ENCODE results near the gene UNC5A.
A peak's percentile ranks its signal among the peaks of the same experiment; 100 is the strongest.

The UNC5A gene

DNA sequence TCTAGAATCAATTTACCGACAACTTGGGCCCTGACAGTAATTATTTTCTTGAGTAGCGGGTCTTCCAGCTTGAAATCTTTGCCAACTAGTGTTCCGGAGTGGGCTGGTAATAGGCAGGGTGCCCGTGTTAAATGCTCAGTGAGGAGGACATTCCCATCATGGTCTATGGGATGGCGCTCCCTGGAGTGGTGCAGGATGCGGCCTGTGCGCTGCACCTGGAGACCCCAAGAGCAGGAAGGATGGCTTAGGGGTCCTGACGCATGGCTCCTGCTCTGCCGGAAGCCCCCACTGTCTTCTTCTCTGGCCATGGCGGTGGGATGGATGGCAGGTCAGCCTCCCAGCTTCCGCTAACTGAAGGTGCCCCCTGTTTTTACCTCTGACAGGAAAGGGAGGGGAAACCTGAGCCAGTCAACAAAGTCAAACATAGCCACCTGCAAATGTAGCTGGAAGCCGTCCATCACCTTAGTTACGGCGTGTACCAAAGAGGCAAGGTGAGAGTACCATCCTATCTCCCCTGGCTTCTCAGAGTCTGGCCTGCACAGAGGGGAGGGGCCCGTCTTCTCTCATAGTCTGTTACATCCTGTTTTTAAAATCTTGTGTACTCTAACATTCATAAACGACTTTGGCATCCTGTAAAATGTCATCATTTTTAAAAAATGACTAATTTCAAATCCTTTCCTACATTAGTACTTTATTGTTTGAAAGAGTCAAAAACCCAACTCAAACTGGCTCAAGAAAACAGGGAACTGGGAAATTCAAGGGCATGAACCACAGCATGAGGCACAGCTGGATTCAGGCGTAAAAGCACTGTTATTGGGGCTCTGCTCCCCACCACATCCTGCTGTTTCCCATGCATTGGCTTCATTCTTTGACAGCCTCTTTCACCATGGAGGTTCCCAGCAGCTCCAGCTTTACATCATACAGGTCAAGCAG, 28.5 kb upstream of the UNC5A start:
- no peak for DNase-seq

DNA sequence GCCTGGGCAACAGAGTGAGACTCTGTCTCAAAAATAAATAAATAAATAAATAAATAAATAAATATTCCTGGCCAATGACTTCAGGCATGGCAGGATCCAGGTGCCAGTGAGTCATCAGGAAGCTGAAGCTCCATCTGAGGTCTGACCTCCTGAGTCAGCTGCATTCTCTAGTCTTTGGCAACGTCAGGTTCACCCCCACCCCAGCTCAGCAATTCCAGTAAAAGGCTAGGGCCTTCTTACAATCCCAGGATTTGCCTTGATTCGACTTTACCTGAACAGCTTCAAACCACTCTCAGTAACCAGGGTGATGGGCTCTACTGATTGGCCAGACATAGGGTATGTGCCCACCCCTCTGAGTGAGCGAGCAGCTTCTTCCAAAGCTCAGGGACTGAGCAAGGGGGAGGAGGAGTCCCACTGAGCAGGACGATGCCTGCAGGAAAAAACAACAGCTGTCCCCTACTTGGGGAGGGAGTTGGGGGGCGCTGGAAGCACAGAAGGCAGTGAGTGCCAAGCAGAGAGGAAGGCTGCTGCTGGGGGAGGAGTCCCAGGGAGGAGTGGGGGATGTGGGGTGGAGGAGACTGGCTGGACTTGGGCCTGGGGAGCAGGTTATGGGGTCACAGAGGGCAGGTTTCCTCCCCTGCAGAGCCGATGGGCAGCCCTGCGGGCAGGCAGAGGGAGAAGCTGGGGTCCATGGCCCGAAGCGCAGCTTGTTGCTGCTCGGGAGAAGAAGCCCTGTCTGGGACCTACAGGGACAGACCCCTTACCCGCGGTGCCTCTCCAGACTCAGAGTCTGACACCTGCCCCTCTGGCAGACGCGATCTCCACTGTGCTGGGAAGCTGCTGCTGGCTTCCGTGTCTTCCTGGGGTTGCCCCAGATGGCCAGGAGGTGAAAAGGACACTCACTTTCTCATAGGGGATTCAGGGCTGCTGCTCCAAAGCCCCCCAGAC, 25.9 kb upstream of the UNC5A start:
- no peak for DNase-seq

DNA sequence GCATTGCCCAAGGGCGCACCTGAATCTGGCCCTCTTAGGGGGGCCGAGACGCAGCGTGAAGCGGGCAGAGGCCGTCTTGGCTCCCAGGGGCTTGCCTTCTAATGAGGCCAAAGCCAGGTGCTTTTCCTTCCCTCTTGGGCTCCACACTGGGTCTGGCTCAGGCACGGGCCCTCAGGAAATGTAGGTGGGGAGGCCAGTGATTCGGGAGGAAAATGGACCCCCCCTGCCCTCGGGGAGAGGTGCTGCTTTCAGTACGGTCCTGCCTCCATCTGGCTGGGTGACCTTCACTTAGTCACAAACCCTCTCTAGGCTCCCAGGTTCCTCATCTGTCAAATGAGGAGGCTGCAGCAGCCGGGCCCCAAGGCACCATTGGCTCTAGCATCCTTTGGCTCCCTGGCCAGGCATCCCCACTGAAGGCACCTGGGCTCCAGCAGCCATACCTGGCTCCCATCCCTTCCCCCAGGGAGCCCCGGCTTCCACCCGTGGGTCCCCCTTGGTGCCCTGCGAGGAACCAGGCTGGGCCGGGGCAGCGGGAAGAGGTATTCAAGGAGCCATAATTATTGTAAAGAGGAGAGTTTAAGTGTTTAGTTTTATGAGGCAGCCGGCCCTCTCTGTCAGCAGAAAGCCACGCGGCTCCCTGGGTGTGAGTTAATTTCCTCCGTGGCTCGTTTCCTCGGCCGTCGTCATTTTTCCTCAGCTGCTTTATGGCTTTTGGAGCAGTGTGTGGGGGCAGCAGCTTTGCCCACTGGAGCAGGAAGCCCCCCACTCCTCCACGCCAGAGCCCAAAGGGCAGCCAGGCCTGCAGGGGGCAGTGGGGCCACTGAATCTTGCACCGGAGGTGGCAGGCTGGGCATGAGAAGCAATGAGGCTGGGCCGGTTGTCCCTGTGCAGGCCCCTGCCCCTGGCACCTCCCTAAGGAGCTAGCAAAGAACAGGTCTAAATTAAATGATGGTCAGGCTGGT, 24.9 kb upstream of the UNC5A start:
- DNase-seq = no peak

DNA sequence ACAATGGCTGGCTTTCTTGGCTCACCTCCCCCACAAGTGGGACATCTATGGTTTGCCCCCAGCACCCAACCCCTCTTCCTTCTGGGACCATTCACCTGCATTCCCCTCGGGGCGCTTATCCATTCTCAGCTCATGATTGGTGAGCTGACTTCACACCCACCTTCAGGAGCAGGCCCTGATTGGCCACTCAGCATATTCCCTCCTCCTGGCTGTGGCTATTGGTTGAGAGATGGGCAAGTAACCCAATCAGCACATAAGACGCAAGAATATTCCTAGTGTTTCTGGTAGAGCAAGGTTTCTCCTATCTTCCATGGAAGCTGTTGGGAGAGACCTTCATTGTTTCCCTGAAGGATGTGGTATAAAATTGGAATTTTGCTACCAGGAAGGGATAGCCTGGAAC, 22.7 kb upstream of the UNC5A start:
- no peak for DNase-seq

DNA sequence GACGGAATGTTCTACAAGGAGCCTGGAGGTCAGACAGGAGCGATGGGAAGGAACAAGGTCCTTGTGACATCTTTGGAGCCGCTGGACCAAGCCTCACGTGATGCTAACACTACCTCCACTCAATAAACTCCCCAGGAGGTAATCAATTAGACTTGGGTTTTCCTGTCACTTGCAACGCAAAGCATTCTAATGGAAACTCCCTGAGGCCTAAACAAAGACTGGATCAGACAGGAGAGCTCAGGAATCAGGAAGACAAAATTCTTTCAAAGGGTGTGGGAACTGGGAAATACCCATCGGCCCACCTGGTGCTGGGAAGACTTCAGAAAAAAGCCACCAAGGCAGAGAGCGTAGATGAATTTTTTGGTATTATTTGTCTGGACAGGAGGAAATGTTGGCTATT, 22.3 kb upstream of the UNC5A start:
- DNase-seq = no peak

DNA sequence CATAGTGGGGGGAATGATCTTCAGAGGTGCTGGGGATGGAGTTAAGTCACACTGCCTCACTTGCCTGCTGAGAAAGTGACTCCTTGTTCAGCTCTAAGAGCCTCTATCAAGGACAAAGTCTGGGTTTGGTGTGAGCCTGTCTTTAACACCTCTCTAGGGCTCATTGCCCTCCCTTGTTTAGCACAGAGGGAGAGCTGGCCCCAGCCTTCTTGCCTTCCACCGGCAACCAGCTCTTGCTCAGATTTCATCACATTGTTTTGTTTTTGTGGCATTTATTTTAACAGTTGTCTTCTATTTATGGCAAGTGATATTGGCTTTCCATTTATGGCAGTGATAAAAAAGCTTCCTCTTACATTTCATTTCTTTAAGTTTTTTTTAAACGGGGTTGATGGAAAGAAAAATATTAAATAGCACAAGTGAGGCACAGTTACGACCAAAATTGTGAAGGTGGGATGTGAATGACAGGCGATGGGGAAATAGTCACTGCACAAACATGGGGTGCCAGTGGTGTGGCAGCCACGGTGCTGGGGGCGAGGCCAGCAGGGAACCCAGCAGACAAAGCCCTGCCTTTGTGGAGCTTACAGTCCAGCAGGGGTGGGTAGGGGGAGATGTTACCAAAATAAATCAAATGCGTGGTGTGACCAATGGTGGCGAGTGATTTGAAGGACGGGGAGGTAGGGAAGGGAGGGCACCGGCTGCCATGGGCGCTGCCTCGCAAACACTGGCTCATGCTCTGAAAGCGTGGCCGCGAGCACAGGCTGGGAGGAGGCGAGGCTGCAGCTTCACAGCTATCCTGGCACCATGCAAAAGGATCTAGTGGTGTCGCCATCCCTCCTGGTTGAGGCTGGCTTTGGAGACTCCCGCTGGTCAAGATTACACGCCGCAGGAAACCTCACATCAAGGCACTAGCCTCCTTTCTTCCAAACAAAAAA, 21.2 kb upstream of the UNC5A start:
- DNase-seq = no peak

DNA sequence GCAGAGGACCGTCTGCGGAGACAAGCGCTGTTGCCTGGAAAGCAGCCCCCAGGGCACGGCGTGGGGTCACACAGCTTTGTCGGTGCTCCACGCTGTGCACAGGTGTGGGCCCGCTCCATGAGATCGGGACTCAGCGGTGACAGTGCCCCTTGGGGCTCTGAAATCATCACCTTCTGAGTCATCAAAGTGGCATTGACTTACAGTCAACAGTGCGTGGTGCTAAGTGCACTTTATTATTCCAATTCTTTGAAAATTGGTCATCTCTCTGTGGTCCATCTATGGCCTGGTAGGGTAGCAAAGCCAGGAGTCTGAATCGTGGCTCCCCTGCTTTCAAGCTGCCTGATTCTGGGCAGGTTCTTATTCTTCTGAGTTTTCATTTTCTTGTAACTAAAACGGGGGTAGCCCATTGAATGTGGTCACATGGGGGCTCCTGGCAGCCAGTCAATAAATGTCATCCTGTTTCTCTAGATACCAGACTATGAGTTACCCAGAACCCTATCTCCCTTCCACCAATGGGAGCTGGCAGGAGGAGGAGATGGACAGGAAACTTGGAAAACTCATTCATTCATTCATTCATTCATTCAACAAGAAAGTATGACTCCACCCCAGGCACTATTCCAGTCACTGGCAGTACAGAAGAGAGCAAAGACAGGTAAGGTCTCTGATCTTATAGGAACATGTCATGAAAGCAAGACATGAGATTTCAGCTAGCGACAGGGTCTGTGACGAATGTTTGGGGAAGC, 20.3 kb upstream of the UNC5A start:
- DNase-seq = no peak

DNA sequence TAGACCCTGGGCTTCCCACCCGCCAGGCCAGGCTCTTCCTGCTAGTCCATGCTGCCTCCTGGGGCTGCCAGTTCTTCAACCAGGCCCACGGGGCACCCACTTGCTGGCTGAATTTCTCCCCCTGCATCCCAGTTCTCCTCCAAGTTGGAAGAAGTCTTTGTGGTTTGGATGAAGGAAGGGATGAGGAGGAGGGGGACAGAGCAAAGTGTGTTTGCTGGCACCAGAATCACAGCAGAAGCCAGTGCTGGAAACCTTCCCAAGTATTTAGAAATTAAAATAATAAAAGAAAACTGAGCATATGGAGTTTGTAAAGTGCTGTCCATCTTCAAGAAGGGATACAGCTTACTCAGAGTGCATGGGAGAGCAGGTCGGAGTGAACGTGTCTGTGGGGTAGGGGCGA, 19.4 kb upstream of the UNC5A start:
- DNase-seq = no peak

DNA sequence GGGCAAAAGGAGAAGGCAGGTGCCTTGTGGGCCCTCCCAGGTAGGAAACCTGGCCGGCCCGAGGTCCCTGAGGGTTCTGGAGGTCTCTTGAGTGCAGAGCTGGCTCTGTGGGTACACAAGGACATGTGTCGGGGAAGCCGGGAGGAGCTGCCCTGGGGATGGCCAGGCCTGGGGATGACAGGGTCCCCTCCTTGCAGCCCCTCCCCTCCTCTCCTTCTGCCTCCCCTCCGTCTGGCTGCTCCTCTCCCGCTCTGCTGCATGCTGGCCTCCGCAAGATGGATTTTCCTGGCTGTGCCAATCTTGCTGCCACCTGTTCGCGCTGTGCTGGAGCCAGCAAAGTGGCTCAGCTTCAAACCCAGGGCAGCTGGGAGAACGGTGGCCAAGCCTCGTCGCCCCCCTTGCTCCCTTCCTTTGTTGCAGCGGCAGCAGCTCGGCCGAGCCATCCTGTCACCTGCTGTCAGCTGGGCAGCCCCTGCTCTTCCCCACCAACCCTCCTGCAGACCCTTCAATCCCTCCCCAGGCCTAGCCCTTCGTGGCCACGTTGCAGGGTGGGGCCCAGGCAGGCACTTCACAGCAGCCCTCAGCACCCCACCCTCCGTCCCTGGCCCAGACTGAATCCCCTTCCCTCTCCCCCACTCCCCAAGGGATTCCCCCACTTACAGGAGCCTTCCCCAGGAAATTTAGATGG, 17.6 kb upstream of the UNC5A start:
- DNase-seq = peak; percentile 40

DNA sequence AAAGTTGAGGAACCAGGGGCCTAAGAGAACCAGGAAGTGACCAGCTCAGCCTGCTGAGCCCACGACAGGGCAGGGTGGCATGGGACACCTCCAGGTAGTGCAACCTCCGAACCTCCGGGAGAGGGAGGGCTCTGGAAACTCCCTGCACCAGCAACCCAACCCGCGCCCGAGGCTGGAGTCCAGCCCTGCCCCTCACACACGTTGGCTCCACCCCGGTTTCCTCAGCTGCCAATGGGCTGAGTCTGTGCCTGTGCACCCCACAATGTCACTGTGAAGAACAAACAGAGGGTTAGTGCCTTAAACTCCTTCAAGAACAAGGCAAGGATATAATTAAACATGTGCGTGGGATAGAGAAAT, 17.0 kb upstream of the UNC5A start:
- DNase-seq = no peak

DNA sequence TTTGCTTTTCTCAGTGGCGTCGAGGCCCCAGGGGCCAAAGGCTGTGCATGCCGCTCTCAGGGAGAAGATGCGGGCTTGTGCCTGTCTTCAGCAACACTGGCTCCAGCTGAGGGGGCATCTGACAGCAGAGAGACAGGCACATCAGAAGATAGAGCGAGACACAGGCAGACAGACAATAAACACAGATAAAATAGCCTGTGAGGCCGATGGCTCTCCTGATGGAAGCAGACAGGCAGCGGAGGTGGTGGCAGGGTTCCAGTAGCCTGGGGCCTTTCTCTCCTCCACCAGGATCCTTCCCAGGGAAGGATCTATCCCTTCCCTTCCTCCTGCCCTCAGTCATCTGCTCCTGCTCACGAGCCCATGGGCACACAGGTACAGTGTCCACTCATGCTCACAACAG, 16.6 kb upstream of the UNC5A start:
- no peak for DNase-seq

DNA sequence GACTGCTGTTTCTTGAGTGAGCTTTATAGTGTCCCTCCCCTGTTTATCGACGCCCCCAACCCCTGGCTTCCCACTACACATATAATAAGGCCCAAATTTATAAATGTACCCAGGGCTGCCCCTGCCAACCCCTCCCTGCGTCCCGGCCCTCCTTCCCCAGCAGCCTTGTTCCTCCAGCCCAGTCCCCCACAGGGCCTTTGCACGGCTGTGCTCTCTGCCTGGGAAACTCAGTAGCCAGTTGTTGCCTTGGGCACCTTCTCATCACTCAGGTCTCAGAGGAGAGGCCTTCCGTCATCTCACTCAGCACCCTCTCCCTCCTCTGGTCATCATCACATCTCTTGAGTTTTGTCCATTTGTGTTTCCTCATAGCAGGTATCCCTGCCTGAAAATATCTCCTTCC, 15.8 kb upstream of the UNC5A start:
- DNase-seq = no peak

DNA sequence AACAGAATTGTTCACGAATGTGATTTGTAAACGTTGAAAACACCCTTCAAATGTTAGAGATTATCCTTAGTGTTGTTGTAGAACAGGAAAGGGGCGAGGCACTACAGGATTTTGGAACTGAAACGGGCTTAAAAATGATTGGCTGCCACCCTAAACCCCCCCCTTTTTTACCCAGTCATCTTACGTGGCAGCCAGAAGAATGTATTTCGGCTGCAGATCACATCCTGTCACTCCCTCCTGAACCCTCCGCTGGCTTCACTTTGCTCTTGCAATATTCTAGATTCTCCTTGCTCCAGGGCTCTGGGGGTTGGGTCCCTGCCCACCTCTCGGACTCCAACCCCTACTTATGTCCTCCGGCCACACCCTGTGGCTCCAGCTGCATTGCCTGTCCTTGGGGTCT, 13.9 kb upstream of the UNC5A start:
- DNase-seq = no peak

DNA sequence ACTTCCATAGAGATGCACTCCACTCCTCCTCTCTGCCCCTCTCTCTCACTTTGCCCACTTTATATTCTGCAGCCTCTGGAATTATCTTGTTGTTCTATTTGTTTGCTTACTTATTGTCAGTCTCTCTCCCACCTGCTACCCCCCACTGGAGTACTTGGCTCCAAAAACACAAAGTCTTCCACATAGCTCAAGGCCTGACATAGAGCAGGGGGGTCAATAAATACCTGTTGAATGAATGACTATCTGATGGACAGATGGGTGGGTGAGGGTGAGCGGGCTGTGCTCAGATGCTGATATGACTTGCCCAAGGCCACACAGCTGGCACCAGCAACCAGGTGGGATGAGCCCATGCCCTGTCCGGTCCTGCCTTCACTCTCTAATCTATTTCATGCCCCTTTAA, 13.4 kb upstream of the UNC5A start:
- no peak for DNase-seq

DNA sequence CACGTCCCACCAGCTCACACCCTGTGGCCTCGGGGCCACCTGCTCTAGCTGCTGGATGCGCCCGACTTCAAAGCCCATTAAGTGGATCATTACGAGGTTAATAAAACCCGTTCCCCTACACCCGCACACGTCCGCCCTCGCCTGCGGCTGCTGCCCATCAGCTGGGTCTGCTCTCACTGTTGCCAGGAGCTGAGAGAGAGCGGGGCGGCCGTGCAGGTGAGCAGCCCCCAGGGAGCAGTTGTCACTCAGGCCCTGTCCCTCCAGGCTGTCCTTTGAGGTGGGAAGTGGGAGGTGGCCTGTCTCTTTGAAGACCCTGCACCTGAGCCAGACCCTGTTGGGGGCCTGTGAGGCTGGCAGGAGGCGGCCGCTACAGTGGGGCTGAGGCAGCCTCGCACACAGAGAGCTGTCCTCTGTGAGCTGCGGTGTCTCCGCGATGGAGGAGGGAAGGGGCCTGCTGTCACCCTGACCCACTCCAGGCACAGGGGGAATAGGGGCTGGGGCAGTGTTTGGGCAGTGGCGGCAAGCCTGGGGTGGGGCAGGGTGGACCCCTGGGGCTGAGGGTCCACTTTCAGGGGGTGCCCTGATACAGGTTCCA, 12.8 kb upstream of the UNC5A start:
- DNase-seq = no peak

DNA sequence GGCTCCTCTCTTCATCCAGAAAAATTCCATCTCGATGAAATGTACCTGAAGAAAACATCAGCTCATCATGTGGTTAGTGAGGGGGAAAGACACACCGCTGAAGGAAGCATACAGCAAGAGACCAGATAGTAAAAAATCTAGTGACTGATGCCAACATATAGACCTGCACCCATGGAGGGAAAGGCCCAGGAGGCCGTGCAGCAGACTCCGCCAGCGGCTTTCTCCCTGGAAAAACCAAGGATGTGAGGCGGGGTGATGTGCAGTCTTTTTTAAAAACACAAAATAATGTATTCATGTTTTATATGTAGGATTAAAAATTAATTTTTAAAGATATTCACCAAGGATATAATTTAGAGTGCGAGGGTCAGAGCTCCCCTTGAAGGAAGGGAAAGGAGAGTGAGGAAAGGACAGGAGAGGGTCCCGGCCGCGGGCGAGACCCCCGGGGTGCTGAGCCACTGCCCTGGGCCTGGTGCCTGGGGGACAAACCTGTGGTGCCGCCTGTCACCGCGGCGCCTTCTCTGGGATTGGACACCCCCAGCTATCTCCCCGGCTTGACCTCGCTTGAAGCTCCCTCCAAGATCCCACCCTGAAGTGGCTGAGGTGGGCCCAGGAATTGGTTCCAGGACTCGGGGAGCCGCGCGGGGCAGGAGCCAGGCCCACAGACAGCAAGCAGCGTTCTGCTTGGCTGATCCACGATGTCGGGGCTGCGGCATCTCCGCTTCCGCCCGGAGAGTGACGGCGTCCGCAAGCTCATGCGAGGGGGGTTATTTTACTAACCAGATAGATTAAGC, 12.1 kb upstream of the UNC5A start:
- DNase-seq = no peak

DNA sequence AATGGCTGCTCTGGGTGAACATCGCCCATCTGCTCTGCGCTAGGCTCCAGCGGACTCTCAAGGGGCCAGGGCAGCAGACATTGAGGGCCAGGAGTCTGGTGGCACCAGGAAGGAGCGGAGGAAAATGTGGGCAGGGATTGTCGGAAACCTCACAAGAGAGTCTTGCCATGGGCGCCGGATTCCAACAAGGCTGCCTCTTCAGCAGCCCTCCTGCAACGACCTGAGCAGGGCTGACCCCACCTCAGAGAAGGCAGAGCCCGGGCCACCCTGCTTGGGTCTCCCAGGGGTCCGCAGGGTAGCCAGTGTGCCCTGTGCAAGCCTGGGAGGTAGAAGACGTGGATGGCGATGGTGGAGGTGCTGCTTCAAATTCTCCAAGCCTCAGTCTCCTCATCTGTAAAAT, 11.4 kb upstream of the UNC5A start:
- no peak for DNase-seq

DNA sequence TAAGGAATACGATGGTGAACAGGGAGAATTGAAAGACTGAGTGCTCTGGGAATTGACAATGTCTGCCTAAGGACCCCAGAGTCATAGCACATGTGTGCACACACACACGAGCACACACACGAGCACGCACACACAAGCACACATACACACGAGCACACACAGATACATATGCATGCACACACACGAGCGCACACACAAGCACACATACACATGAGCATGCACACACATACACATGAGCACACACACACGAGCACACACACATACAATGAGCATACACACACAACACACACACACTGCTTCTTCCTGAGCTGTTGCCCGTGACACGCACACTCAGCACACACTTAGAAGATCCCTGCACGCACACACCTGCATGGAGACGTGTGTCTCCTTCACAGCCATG, 10.9 kb upstream of the UNC5A start:
- no peak for DNase-seq

DNA sequence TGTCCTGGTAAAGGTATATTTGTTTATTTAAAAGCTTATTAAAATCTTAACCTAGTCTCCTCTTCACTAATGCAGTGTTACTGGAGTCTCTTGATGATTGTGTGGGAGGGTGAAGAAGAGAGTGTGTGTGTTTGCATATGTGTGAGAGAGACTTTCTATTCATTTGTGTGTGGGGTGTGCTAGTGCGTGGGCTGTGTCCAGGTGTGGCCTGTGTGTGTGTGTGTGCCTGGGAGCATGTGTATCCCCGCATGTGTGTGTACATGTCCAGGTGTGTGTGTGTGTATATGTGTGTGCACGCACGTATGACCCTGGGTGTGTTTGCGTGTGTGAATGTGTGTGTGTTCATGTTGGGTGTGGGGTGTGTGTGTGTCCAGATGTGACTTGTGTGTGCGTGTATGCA, 10.3 kb upstream of the UNC5A start:
- DNase-seq = no peak
